GM18873 (cell line): ENCODE results near the gene EPHA6.

Source experiments
- ATAC-seq: cut with Tn5 transposase; IDR thresholded peaks from one replicate; pipeline ENCODE4 v1.9.1; 2021; ENCODE audit warnings: mild to moderate bottlenecking, moderate library complexity, moderate number of reproducible peaks; ENCODE audit not compliant: unreplicated experiment, low FRiP score

Gene EPHA6

DNA sequence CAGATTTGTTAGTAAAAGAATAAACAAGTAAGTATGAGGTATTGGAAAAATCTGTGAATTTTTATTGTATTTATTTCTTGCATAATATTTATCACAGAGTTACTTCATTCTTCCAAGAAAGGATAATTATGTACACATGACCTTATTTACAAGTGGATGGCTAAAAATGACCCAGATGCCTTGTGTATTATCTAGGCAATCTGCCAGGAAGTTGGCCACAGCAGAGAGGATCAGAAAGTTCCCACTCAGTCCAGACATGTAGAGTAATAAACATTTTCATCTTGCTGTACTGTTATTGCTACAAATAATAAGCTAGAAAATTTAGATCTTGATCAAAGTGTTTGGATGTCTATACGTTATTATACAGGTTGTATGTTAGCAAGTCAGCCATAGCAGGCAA, 317.1 kb downstream of the EPHA6 start:
- ATAC-seq, result no peak

DNA sequence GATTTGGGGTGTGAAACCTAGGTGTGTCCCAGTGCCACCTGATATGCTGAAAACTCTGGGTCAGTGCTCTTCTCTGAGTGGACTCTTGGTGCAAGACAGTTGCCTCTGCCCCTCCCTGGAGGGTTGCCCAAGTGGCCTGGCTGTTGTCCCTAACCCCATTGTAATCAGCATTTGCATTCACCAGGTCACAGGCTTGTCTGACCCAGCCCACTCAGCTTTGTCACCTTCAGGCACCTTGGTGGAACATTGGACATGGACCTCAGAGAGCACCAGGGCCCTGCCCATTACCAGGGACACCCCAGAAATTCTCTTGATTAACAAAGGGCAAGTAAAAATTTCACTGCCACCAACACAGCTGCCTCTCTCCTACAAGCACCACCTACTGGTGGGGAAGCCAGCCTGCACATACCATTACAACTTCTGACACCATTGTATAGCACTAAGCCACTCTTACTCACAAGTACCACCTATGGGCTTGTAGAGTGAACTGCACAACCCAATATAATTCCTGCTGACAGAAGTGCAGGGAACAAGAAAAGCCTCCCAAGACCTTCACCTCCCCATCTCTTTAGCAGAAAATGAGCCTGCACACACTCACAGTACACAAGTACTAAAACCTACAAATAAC, 324.6 kb downstream of the EPHA6 start:
- no peak for ATAC-seq

DNA sequence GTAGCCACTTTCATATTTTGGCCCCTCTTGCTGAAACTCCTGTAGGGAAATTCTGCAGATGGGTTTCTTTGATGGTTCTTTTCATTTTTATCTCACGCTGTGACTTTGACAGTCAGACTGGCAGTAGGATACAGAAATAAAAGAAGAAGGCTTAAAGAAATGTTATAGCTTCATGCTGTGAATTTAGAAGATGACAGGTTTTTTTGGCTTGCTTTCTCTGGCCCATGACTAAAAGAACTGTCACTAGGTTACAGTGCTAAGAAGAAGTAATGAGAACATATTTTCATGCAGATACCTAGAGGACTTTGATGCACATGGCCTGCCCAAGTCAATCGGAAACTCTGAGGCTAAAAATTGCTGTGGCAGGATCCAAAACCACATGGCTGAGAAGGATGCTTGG, 334.5 kb downstream of the EPHA6 start:
- ATAC-seq, result no peak

DNA sequence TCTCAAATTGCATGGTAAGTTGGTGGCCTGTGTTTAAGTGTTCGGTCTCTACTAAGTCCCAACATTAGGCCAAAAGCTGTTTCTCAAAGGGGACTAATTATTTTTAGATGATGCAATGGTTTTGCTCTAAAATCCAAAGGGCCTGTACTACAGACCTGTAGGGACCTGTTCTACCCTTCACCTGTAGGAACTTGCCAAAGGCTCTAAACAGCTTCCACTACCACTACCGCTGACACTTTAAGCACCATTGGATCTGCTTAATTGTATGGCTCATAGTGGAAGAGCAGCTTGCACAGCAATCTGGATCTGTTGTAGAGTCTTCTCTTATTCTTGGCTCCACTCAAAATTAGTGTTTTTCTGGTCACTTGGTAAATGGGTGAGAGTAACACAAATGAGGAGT, 346.8 kb downstream of the EPHA6 start:
- ATAC-seq, result no peak

DNA sequence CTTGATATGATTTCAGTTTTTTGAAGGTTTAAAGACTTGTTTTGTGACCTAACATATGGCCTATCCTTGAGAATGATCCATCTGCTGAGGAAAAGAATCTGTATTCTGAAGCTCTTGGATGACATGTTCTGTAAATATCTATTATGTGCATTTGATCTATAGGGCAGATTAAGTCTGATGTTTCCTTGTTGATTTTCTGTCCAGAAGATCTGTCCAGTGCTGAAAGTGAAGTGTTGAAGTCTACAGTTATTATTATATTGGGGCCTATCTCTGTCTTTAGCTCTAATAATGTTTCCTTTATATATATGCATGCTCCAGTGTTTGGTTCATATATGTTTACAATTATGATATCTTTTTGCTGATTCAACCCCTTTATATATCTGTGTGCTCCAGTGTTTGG, 362.8 kb downstream of the EPHA6 start:
- ATAC-seq, result no peak

DNA sequence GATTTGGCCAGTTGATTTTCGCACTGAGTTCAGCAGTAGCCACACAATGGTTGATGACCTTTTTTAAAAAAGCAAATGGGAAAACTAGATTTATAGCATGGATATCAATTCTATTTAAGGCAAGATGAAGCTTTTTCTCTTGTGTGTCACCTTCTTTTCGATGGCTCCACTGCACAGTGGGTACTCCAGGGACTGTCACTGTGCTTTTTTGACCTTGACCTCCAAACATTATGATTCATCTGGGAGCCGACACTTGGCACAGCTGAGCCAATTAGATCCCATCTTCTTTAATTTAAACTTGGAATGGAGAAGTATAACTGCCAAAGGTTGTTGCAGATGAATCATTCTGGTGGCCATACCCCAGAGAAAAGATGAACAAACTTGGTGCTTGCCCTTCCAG, 367.3 kb downstream of the EPHA6 start:
- no peak for ATAC-seq

DNA sequence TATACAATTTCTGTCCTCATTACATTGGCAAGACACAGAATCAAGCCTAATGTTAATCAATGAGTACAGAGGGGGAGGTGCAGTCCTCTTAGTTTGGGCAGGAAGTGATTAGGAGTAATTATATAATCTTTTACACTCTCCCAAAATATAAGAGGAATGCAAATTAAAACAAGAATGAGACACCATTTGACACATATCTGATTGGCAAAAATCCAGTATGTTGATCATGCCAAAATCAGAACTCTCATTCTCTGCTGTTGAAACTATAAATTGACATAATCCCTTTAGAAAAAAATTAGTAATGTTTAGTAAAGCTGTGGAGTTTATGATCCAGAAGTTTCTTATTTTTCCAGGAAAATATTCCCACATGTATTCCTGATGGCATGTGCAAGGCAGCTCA, 373.4 kb downstream of the EPHA6 start:
- no peak for ATAC-seq

DNA sequence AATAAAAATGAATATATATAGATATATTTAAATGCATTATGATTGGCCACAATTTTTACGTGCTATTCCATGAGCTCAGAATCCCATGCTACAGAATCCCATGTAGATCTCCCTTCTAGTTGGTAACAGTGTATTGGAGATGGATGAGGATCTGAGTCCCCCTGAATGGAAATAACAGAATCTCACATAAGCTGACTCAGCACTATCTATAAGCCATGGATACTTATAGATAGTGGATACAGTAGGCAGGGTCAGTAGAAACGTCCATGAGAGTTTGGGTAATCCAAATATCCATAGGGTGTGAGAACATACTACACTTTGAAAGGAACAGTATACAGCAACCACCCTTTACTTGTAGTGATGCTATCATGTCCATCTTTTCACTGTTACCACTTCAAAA, 375.4 kb downstream of the EPHA6 start:
- ATAC-seq, result no peak

DNA sequence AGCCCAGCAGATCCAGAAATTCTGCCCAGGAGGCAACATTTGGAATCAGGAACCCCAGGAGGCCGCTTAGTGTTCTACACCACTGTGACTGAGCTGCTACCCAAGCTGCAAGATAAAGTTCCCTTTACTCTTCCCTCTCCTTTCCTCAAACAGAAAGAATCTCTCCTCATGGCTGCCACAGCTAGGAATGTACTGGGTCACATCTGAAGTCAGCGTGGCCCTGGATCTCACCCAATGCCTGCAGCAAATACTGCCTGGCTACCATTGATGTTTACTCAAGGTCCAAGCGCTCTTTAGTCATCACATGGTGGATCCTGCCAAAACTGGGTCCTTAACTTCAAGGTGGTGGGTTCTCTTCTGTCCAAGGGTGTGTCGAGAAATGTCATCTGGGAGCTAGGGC, 382.7 kb downstream of the EPHA6 start:
- no peak for ATAC-seq

DNA sequence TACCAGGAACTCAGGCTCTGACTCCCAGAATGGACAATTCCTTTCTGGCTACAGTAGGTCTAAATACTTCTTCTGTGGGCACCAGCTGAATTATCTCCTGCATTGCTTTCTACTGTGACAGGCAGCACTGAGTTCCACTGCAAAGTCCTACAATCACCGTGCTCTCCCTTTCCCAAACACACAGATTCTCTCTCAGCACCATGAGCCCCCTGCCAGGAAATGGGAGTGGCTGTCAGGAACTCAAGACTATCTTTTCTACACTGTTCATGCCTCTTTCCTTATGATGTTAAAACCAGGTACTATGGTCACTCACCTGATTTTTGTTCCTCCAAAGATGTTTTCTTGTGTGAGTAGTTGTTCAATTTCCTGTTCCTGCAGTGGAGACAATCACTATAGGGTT, 383.4 kb downstream of the EPHA6 start:
- ATAC-seq, result no peak

DNA sequence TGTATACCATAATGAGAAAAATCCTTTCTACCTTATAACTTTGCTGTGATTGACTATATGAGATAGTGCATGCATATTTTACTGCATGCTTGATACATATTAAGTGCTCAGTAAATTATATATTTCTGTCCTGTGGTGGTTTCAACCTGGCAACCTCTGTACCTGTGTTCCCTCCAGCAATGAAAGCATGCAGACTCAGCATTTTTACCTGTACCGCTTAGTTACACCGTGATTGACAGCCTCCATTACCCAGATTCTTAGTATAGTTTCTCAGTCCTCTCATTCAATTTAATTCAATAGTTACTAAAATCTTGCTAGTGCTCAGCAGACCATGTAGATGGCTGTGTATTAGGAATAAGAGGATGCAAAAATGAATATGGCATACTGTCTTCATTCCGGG, 386.0 kb downstream of the EPHA6 start:
- no peak for ATAC-seq

DNA sequence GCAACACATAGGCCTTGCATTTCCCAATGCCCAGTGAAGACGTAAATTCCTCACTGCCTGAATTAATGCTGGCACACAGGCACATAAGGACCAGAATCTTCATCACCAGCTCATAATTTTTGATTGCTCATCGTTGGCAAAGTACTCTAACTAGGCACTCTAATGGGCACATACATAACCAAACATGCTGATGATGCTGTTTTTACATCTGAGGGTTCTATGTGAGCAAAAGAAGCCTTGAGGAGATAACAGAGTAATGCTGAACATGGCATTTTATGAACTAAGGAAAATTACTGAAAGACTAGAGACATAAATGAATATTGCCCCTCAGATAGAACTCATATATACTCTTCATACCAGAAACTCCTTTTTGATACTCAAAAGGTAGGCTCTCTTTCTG, 387.4 kb downstream of the EPHA6 start:
- ATAC-seq, result no peak

DNA sequence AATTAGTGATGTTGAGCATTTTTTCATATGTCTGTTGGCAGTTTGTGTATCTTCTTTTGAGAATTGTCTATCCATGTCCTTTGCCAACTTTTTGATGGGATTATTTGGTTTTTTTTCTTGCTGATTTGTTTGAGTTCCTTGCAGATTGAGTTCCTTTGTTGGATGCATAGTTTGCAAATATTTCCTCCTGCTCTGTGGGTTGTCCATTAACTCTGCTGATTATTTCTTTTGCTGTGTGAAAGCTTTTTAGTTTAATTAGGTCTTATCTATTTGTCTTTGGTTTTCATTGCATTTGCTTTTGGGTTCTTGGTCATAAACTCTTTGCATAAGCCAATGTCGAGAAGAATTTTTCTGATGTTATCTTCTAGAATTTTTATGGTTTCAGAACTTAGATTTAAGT, 414.6 kb downstream of the EPHA6 start:
- ATAC-seq, result no peak

DNA sequence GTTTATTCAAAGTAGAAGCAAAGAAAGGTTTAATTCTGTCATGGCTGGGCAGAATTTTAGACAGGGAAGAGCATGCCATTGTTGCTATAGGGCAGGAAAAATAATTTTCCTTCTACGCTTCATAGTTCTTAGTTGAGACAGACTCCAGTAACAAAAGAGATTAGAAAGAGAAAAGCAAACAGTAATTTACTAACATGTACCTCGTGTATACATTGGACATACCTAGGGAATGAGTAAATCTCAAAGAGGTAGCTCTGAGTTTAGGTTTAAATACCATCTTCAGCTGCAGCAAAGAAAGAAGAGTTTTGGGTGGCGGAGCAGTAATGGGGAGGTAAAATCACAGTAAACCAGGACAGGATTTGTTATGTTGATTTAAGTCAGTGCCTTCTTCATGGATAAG, 416.1 kb downstream of the EPHA6 start:
- ATAC-seq, result no peak

DNA sequence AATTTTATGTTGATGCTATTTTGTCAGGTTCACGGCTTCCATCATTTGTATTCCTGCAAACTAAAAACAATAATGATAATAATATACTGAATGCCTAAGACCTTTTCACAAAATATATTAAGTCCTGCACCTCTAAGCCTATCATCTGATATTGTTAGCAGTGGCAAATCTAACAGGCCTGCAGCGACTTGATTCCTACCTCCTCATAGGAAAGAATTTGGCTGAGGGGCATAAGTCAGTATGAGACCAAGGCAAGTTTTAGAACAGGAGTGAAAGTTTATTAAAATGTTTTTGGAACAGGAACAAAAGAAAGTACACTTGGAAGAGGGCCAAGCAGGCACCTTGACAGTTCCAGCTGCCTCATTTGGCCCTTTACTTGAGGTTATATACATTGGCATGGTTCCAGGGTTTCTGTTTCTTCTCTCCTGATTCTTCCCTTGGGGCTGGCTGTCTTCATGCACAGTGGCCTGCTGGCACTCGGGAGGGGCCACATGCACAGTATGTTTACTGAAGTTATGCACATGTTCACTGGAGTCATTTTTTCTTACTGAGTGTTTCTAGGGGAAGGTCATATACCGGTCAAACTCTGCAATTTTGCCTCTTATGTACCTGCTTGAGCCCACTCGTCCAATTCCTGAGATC, 418.1 kb downstream of the EPHA6 start:
- no peak for ATAC-seq

DNA sequence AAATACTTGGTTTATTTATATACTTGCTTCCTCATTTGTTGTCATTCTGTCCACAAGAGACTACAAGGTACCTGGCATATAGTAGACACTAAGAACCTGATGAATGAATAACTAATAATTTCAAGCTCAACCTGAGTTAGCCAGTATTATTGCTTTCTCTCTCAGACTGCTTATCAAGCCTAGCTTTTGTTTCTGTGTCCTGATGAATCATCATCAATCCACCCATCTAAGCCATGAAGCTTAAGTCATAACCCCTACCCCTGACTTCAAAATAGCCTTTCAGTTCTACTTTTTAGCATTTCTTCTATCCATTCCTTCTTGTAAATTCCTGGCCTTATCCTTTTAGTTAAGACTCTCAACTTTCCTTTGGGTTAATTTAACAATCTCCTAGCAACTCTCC, 420.8 kb downstream of the EPHA6 start:
- ATAC-seq, result no peak

DNA sequence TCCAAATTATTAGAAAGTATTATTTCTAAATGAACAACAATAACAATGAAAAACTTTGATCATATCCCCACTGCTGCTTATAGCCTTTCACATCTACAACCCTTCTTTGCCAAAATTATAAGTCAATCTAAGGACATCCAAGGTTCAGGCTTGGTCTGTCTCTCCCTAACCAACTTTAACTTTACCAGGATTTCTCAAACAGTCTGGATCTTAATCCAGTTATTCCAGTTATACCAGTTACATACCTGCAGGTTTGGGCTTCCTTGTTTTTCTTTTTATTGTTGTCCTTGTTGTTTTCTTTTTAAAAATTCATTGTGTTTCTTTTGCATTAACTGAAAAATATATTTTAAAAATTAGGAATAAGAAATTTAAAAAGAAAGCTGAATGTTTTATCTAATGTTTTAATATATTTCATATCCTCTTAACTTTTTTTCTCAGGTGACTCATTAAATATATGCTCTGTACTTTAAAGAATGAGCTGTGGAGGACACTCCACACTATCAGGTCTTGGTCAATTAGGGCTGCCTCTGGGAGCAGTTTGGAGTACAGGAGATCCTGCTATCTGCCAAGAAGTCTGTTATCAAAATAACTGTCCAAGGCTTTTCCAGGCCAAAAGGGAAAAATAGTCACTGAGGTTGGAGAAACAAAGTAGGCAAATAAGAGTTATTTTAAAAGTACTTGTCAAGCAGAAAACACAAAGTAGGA, 421.4 kb downstream of the EPHA6 start:
- ATAC-seq, result no peak

DNA sequence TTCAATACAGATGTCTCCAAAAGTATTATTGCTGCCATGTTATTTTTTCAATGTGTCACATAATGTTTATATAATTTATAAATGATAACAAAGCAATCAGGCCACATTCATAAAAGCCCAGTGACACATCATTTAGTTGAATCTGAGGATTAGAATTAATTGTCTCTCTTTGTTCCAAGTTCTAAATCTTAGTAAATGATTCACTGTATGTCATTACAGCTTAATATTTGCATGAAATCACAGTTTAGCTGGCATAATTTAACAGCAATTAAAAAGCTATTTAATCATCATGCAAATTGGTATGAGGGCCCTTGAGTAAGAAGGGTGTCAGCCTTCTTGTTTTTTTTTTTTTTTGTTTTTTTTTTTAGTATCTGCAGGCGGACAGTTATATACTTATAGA, 427.0 kb downstream of the EPHA6 start:
- ATAC-seq, result no peak

DNA sequence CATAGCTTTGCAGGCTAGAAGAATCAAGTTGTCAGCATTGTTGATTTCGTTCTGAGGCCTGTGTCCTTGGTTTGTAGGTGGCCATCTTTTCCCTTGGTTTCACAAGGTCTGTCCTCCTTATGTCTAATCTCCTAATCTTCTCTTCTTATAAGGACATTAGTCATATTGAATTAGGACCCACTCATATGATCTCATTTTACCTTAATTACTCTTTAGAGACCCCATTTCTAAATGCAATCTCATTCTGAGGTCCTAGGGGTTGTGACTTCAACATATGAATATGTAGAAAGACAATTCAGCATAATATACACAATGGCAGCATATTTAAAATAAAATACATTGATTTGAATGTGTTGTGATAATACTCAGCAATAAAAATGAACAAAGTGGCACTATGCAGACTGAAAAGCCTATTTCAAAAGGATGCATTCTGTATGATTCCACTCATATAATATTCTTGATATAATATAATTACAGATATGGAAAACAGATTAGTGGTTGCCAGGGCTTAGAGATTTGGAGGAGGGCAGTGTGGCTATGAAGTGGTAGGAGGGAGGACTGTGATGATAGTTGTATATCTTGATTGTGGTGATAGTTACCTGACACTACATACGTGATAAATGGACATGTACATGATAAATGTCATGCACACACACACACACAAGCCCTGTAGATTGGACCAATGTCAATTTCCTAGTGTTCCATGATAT, 431.0 kb downstream of the EPHA6 start:
- ATAC-seq, result no peak

DNA sequence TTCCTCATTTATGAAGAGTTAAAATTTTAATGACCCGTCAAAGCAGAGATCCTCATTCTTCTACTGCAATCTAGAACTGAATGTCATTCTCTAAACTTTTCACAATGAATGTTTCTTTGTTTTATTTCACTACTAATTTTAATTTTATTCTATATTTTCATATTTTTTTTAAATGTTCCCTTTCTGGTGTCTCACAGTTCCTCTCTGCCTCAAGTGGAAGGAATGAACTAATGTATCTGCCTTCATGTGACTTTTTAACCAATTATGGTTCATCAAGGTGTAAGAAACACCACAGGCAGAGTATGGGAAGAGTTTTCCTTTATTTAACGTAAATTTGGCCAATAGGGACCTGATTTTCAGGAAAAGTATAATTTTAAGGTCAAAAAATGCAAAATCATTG, 441.7 kb downstream of the EPHA6 start:
- ATAC-seq, result no peak

DNA sequence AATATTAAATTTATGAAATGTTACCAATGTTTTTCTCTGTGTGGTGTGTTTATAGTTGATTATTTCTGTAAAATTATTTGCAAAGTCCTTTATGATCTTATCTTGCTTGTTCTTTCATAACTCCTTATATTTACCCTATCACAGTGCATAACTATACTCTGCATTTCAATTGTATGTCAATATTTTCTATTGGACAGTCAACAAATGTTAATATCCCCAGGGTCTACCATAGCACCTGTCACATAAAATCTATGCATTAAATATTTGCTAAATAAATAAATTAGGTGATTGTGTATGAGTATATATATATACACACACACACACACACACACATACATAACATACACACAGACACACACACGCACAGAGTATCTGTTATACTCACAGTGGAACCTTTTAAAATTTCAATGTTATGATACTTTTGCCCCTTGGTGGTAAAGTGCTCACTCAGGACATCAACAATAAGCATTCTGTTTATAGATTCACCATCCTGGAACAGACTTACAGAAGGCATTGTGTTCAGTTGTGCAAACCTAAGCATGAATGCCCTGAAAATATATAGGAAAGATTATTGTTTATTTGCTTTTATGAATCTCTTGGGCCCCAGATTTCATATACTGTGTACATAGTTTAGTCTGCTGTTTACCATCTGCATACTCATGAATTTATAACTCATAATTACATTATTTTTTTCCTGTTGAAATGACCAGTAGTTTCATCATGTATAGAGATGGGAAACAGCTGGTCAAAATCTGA, 443.7 kb downstream of the EPHA6 start:
- ATAC-seq, result no peak
